ENCODE results near the gene PI4KA.

GRCh38 chr22:20660441-20661054, 198.1 kb downstream of the PI4KA start:
- TF ChIP-seq CTCF (IDR thresholded peaks at IDR 0.05) (no peak), EZH2 (IDR thresholded peaks at IDR 0.05) (no peak), EZH2phosphoT487 (IDR thresholded peaks at IDR 0.05) (no peak)

Measured in neural progenitor cell (in vitro differentiated cells).